ENCODE measurements around the gene CAMK2B.

The CAMK2B gene

GRCh38 chr7:44325201-44325671, at the start of gene CAMK2B:
CAMK2B (minus strand) TSS chr7:44325594; CDS start chr7:44325421, 173 bp downstream.
- DNase-seq: no peak

- no peak for DNase-seq
These were observed 48.8 kb upstream of the CAMK2B start for GRCh38 chr7:44374007-44374763.

- DNase-seq: no peak
These were observed 48.0 kb upstream of the CAMK2B start for GRCh38 chr7:44373418-44373740.

- no peak for DNase-seq
These were observed 47.4 kb upstream of the CAMK2B start for GRCh38 chr7:44372560-44373417.

GRCh38 chr7:44368885-44369284, 43.5 kb upstream of the CAMK2B start:
- DNase-seq: no peak

GRCh38 chr7:44368455-44368854, 43.1 kb upstream of the CAMK2B start:
- no peak for DNase-seq

GRCh38 chr7:44367475-44368043, 42.2 kb upstream of the CAMK2B start:
- DNase-seq: no peak

GRCh38 chr7:44366986-44367385, 41.6 kb upstream of the CAMK2B start:
- DNase-seq: no peak

- DNase-seq: no peak
These were observed 28.3 kb upstream of the CAMK2B start for GRCh38 chr7:44353668-44354067.

- no peak for DNase-seq
These were observed 23.7 kb upstream of the CAMK2B start for GRCh38 chr7:44348851-44349781.

GRCh38 chr7:44348300-44348699, 22.9 kb upstream of the CAMK2B start:
- DNase-seq: no peak

GRCh38 chr7:44347546-44348114, 22.2 kb upstream of the CAMK2B start:
- DNase-seq: no peak

GRCh38 chr7:44346063-44346462, 20.7 kb upstream of the CAMK2B start:
- DNase-seq: no peak

- DNase-seq: no peak
These were observed 16.0 kb upstream of the CAMK2B start for GRCh38 chr7:44341401-44341800.

- DNase-seq: no peak
These were observed 13.2 kb upstream of the CAMK2B start for GRCh38 chr7:44338600-44338999.

GRCh38 chr7:44336491-44336890, 11.1 kb upstream of the CAMK2B start:
- DNase-seq: no peak

- DNase-seq: no peak
These were observed 9.8 kb upstream of the CAMK2B start for GRCh38 chr7:44335184-44335583.

- no peak for DNase-seq
These were observed 9.3 kb upstream of the CAMK2B start for GRCh38 chr7:44334734-44335097.

- DNase-seq: no peak
These were observed 8.7 kb upstream of the CAMK2B start for GRCh38 chr7:44333911-44334733.

- no peak for DNase-seq
These were observed 6.3 kb upstream of the CAMK2B start for GRCh38 chr7:44331682-44332081.

GRCh38 chr7:44330331-44330730, 4.9 kb upstream of the CAMK2B start:
- DNase-seq: no peak
